Urinary bladder (tissue), 4 donors: ENCODE results near the gene USHBP1. TPM values are rescaled to one million over a fixed set of nuclear protein-coding genes. Genes with fewer than 3 reads are reported as not detected.

Experiments used
- DNase-seq: peaks from one replicate; pipeline ENCODE4 v3.0.0-alpha.2; 2015; ENCODE audit errors: extremely low spot score
- H3K27ac ChIP-seq: one replicate; pipeline ENCODE4 v1.5.1; 2013; ENCODE audit warnings: low read depth, mild to moderate bottlenecking, moderate library complexity
- H3K36me3 ChIP-seq: one replicate; pipeline ENCODE4 v1.6.1; 2013; ENCODE audit warnings: mild to moderate bottlenecking, moderate library complexity; ENCODE audit not compliant: insufficient read depth
- H3K4me1 ChIP-seq: one replicate; pipeline ENCODE4 v1.6.1; 2013; ENCODE audit warnings: mild to moderate bottlenecking, moderate library complexity; ENCODE audit not compliant: insufficient read depth
- H3K4me3 ChIP-seq: one replicate; pipeline ENCODE4 v1.5.1; 2013; ENCODE audit warnings: low read depth, low read length
- whole genome bisulfite sequencing: extraction: QIAGEN DNeasy Blood & Tissue Kit; methylation state at CpG from one replicate; pipeline ENCODE4 v1.1.7; 2013; 5-methylcytosine and 5-hydroxymethylcytosine counted together
- polyA plus RNA-seq: library from polyadenylated mRNA; stranded (reverse); fragments of 200-250 nt; gene quantifications from one replicate; pipeline ENCODE4 v1.2.3, GENCODE V29; 2013
- total RNA-seq: library from RNA; depleted of rRNA; stranded (reverse); fragments of >200 nt; gene quantifications from one replicate; pipeline ENCODE4 v1.2.3, GENCODE V29; 2014
- donor health status: healthy with polysubstance abuse.
- donor health status: healthy.

The USHBP1 gene
- total and polyA plus RNA-seq, 2 donors, result 6.0 to 6.6 TPM

DNA sequence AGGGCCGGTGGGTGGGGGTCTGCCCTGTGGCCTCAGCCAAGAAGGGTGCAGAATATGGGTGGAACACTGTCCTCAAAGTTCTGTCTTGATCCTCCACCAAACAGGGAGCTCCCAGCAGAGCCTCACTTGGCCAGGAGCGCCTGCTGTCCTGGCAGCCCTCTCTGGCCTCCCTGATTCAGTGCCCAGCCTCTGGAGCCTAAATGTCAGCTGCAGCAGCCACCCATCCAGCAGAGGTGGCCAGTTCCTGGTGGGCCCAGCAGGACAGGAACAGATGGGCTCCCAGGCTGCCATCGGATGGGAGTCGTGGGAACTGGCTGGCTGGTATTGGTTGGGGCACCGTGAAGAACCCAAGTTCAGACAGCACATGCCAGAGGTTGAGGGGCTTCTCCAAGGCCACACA, 51.2 kb downstream of the USHBP1 start:
- WGBS, result 84% methylated on average over 5 of the region's 5 CpGs
- peaks cover 5% of the 10 kb centered on the region for H3K36me3 ChIP-seq
- no peak for DNase-seq
- no peaks in the 10 kb centered on the region for H3K4me1 ChIP-seq
- H3K4me3 ChIP-seq, result no peak overlapping the region
- H3K27ac ChIP-seq, result no peak overlapping the region

DNA sequence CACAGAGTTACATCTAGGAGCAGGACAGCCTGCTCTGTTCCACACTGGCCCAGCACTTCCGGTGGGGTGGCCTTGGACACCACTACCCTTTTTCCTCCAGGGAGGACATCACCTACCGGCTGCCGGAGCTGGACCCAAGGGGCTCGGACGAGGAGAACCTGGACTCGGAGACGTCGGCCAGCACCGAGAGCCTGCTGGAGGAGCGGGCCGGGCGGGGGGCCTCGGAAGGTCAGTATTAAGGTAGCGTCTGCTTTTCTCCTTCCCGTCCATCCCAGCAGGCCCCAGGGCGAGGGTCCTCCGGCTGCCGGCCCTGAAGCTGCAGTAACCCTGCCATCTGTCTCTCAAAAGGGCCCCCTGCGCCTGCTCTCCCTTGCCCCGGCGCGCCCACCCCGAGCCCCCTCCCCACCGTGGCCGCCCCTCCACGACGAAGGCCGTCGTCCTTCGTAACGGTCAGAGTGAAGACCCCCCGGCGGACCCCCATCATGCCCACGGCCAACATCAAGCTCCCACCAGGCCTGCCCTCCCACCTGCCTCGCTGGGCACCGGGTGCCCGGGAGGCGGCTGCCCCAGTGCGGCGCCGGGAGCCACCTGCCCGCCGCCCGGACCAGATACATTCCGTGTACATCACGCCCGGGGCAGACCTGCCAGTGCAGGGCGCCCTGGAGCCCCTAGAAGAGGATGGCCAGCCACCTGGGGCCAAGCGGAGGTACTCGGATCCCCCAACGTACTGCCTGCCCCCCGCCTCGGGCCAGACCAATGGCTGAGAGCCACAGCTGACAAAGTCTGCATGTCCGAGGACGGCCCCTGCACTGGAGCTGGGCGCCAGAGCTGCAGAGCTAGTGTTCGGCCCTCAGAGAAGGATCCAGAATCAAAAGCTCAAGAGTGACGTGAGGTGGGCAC, 52.7 kb downstream of the USHBP1 start:
- Histone ChIP-seq H3K36me3 (peaks cover 5% of the 10 kb centered on the region), H3K4me3 (no peak overlapping the region), H3K27ac (no peak overlapping the region), H3K4me1 (no peaks in the 10 kb centered on the region)
- 90% methylated on average over 58 of the region's 58 CpGs for WGBS
- DNase-seq, result no peak

DNA sequence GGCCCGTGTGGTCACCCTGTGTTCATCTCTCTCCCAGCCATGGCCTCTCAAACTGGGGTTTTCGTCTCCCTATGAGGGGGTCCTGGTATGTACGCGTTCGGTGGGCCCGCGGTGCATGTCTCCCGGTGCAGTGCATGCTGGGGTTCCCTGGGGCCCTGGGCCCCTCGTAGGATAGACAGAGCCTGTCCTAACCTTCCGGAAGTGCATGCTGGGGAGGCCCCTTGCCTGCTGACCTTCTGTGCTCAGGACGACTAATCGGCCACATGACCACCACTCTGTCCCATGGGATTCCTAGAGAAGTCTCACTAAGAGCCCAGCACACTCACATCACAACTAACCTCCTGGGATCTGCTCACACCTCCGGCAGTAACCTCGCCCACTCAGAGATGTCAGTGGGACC, 54.2 kb downstream of the USHBP1 start:
- H3K27ac ChIP-seq, result no peak overlapping the region
- DNase-seq, result no peak
- H3K4me1 ChIP-seq, result no peaks in the 10 kb centered on the region
- H3K4me3 ChIP-seq, result no peak overlapping the region
- H3K36me3 ChIP-seq, result peaks cover 5% of the 10 kb centered on the region
- 88% methylated on average over 14 of the region's 14 CpGs for WGBS

DNA sequence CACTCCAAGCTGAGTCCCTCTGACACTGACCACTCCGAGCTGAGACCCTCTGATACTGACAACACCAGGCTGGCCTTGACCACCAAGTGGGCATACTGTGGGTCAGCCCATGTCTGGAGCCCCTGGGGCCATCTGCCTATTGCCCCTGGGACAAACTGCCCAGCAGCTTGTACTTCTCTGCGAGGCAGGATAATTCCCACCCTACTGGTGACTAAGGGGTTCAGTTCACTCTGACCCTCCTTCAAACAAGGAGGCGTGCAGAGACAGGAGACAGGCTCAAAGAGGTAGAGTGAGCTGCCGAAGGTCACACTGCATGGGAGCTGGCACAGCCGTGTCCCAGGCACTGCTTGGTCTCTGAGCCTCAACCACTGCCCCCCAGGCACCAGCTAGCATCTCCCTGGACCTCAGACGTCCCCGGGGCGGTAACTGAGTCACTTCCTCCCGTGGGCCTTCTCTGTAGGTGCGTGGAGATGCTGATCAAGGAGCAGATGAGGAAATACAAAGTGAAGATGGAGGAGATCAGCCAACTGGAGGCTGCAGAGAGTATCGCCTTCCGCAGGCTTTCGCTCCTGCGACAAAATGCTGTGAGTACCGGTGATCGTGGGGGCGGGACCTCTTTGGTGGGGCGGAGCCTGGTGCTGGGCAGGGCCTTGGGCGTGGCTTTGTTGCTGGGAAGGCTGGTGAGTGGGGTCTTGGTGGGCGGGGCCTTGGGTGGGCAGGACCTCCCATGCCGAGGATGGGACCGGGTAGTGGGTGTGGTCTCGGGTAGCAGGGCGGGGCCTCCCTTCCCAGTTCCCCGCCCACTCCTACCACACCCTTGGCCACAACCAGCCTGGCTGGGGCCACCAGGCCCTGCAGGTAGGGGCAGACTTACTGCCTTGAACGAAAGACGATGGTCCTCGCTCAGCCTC, 55.2 kb downstream of the USHBP1 start:
- no peaks in the 10 kb centered on the region for H3K4me1 ChIP-seq
- no peak overlapping the region for H3K4me3 ChIP-seq
- no peak overlapping the region for H3K27ac ChIP-seq
- peaks cover 5% of the 10 kb centered on the region for H3K36me3 ChIP-seq
- 69% methylated on average over 28 of the region's 28 CpGs for WGBS
- no peak for DNase-seq

DNA sequence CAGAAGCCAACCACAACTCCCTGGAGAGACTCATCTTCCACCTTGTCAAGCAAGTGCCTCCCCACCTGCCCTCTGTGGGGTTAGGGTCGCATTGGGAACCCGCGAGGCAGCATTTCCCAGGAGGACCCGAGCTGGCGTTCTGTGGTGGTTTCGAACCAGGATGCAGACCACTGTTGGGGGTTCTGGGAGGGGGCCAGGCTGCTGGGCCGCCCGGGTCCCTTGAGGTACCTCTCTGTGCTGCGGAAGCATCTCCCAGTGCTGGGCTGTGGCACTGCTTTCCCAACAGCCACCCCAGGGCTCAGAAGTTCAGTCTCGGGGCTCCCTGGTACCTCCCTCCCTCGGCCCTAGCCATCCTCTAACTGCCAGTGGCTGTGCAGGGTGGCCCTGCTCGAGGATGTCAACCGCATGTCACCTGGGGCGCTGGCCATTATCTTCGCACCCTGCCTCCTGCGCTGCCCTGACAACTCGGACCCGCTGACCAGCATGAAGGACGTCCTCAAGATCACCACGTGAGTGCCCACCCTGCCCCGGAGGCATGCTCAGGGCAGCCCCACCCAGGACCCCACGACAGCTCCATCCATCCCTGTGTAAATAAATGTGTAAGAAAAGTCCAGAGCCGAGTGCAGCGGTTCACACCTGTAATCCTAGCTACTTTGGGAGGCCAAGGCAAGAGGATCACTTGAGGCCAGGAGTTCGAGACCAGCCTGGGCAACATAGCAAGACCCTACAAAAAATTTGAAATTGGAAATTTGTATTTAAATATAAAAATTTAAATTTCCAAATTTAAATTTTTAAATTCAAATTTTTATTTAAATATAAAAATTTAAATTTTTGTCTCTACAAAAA, 57.6 kb downstream of the USHBP1 start:
- Histone ChIP-seq H3K27ac (no peak overlapping the region), H3K36me3 (peaks cover 2% of the 10 kb centered on the region), H3K4me3 (no peak overlapping the region), H3K4me1 (no peaks in the 10 kb centered on the region)
- DNase-seq, result no peak
- WGBS, result 95% methylated on average over 25 of the region's 25 CpGs

DNA sequence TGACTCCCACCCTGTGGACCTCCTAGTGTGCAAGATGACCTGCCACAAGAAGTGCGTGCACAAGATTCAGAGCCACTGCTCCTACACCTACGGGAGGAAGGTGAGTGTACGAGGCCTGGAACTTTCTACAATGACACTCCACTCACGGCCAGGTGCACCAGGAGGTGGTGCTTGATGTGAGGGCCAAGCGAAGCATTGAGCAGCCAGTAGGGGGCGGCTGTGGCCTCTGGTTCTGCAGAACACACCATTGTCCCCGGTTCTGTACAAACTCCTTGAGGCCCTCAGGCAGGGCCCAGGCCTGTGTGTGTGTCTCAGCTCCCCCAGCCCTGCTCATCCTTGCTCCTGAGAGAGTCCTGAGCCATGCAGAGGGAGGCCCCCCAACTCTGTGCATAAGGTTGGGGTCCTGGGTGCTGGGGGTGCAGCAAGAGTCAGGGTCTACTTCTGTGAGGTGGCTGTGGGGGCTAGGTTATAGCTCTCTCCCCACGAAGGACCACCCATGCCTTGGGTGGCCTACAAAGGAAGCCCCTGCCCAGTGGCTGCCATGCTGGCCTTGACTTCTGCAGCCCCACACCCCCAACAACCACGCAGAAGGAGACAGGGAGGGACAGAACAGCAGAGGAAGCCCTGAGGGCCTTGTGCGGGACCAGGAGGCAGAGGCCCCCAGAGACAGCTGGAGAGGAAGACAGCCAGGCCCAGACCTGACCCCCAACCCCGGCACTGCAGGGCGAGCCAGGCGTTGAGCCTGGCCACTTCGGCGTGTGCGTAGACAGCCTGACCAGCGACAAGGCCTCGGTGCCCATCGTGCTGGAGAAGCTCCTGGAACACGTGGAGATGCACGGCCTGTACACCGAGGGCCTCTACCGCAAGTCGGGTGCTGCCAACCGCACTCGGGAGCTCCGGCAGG, 59.1 kb downstream of the USHBP1 start:
- WGBS, result 80% methylated on average over 27 of the region's 27 CpGs
- Histone ChIP-seq H3K4me3 (no peak overlapping the region), H3K27ac (no peak overlapping the region), H3K4me1 (no peaks in the 10 kb centered on the region), H3K36me3 (peaks cover 2% of the 10 kb centered on the region)
- no peak for DNase-seq

DNA sequence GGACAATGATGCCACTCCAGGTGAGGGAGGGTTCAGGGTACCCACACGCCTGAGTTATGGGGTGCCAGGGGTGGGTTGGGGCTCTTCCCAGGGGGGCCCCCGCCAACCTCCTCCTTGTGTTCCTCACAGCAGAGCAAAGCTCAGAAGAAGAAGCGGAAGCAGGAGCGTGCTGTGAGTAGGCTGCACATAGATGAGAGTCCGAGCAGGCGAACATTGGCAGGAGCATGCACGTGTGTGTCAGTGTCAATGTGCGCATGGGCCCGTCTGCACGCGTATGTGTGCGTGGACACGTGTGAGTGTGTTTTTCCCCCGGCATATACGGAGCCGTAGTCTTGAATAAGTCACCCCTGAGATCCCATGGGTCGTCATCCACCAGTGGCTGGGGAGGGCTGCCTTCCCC, 61.8 kb downstream of the USHBP1 start:
- WGBS, result 89% methylated on average over 17 of the region's 17 CpGs
- no peak for DNase-seq
- Histone ChIP-seq H3K27ac (no peak overlapping the region), H3K36me3 (no peaks in the 10 kb centered on the region), H3K4me3 (no peak overlapping the region), H3K4me1 (no peaks in the 10 kb centered on the region)

DNA sequence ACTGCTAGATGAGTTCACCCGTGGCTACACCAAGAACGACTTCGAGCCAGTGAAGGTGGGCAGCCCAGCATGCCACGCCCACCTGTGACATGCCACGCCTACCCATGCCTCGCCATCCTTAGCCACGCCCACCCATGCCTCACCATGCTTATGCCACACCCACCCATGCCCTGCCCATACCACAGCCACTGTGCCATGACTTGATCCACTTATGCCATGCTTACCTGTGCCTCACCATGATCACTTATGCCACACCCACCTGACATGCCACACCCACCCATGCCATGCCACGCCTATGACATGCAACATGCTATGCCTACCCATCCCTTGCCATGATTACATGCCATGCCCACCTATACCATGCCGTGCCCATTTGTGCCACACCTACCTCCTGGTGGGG, 62.3 kb downstream of the USHBP1 start:
- no peaks in the 10 kb centered on the region for H3K36me3 ChIP-seq
- WGBS, result 88% methylated on average over 9 of the region's 9 CpGs
- no peak for DNase-seq
- no peak overlapping the region for H3K27ac ChIP-seq
- no peak overlapping the region for H3K4me3 ChIP-seq
- no peaks in the 10 kb centered on the region for H3K4me1 ChIP-seq

DNA sequence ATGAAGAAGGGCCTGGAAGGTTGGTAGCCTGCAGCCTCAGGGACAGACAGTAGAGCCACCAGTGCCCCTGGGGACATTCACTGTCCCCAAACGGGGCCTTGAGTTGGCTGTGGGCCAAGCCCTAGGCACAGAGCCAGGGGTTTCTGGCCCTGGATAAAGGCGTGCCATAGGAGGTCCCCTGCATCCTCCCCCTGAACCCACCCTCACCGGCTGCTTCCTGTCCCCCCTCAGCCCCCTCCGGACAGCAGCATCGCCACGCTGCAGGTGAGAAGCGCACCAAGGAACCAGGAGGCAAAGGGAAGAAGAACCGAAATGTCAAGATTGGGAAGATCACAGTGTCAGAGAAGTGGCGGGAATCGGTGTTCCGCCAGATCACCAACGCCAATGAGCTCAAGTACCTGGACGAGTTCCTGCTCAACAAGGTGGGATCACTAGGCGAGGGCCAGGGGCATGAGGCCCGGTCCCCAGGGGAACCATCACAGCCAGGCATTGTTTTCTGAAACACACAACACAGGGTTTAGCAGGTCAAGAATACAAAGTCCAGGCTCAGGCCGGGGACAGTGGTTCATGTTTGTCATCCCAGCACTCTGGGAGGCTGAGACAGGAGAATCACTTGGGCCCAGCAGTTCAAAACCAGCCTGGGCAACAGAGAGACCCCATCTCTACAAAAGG, 64.0 kb downstream of the USHBP1 start:
- Histone ChIP-seq H3K27ac (no peak overlapping the region), H3K4me1 (no peaks in the 10 kb centered on the region), H3K36me3 (no peaks in the 10 kb centered on the region), H3K4me3 (no peak overlapping the region)
- 79% methylated on average over 16 of the region's 16 CpGs for WGBS
- DNase-seq, result no peak

Other genes with a start within 250 kb of the USHBP1 start
- 11.3 TPM for gene CPAMD8, start 237.9 kb downstream of the USHBP1 start, total RNA-seq
- 4.5 TPM for gene CPAMD8, start 237.9 kb downstream of the USHBP1 start, polyA plus RNA-seq
- gene HAUS8, start 189.3 kb downstream of the USHBP1 start, total RNA-seq, result 2.3 TPM
- gene HAUS8, start 189.3 kb downstream of the USHBP1 start, polyA plus RNA-seq, result 6.0 TPM
- 24.0 TPM for gene MYO9B, start 189.0 kb downstream of the USHBP1 start, total RNA-seq
- gene MYO9B, start 189.0 kb downstream of the USHBP1 start, polyA plus RNA-seq, result 55.2 TPM
- gene USE1, start 49.4 kb downstream of the USHBP1 start, total RNA-seq, result 10.9 TPM
- gene USE1, start 49.4 kb downstream of the USHBP1 start, polyA plus RNA-seq, result 39.8 TPM
- gene OCEL1, start 38.5 kb downstream of the USHBP1 start, total RNA-seq, result 5.8 TPM
- 28.4 TPM for gene OCEL1, start 38.5 kb downstream of the USHBP1 start, polyA plus RNA-seq
- gene NR2F6, start 18.8 kb downstream of the USHBP1 start, total RNA-seq, result 19.9 TPM
- 36.8 TPM for gene NR2F6, start 18.8 kb downstream of the USHBP1 start, polyA plus RNA-seq
- gene BABAM1, start 2.7 kb upstream of the USHBP1 start, total RNA-seq, result 46.2 TPM
- 78.2 TPM for gene BABAM1, start 2.7 kb upstream of the USHBP1 start, polyA plus RNA-seq
- gene ANKLE1, start 17.2 kb upstream of the USHBP1 start, total RNA-seq, result 0.26 TPM
- 0.66 TPM for gene ANKLE1, start 17.2 kb upstream of the USHBP1 start, polyA plus RNA-seq
- gene ABHD8, start 38.7 kb upstream of the USHBP1 start, total RNA-seq, result 6.8 TPM
- gene ABHD8, start 38.7 kb upstream of the USHBP1 start, polyA plus RNA-seq, result 20.0 TPM
- gene MRPL34, start 41.1 kb upstream of the USHBP1 start, total RNA-seq, result 6.1 TPM
- 146 TPM for gene MRPL34, start 41.1 kb upstream of the USHBP1 start, polyA plus RNA-seq
- gene DDA1, start 44.8 kb upstream of the USHBP1 start, total RNA-seq, result 8.0 TPM
- 66.1 TPM for gene DDA1, start 44.8 kb upstream of the USHBP1 start, polyA plus RNA-seq
- gene ANO8, start 70.1 kb upstream of the USHBP1 start, total RNA-seq, result 4.1 TPM
- 5.8 TPM for gene ANO8, start 70.1 kb upstream of the USHBP1 start, polyA plus RNA-seq
- gene GTPBP3, start 72.8 kb upstream of the USHBP1 start, total RNA-seq, result 11.2 TPM
- 15.9 TPM for gene GTPBP3, start 72.8 kb upstream of the USHBP1 start, polyA plus RNA-seq
- gene PLVAP, start 112.6 kb upstream of the USHBP1 start, total RNA-seq, result 23.6 TPM
- 289 TPM for gene PLVAP, start 112.6 kb upstream of the USHBP1 start, polyA plus RNA-seq
- gene CCDC194, start 129.5 kb upstream of the USHBP1 start, total RNA-seq, result not detected
- gene CCDC194, start 129.5 kb upstream of the USHBP1 start, polyA plus RNA-seq, result not detected
- 11.5 TPM for gene BST2, start 140.9 kb upstream of the USHBP1 start, total RNA-seq
- 103 TPM for gene BST2, start 140.9 kb upstream of the USHBP1 start, polyA plus RNA-seq
- 25.7 TPM for gene MVB12A, start 155.3 kb upstream of the USHBP1 start, total RNA-seq
- 66.4 TPM for gene MVB12A, start 155.3 kb upstream of the USHBP1 start, polyA plus RNA-seq
- gene TMEM221, start 183.9 kb upstream of the USHBP1 start, total RNA-seq, result 0.53 TPM
- 0.82 TPM for gene TMEM221, start 183.9 kb upstream of the USHBP1 start, polyA plus RNA-seq
- gene NXNL1, start 196.2 kb upstream of the USHBP1 start, total RNA-seq, result not detected
- gene NXNL1, start 196.2 kb upstream of the USHBP1 start, polyA plus RNA-seq, result not detected
- 14.8 TPM for gene SLC27A1, start 205.8 kb upstream of the USHBP1 start, total RNA-seq
- 21.1 TPM for gene SLC27A1, start 205.8 kb upstream of the USHBP1 start, polyA plus RNA-seq
- 27.2 TPM for gene PGLS, start 246.9 kb upstream of the USHBP1 start, total RNA-seq
- gene PGLS, start 246.9 kb upstream of the USHBP1 start, polyA plus RNA-seq, result 82.8 TPM